Endometrial microvascular endothelial cells (primary cell): ENCODE data around the gene ZDHHC5. TPM values are rescaled to one million over a fixed set of nuclear protein-coding genes. Genes with fewer than 3 reads are reported as not detected.

Experiments used
- total RNA-seq: library from RNA; depleted of rRNA; stranded (reverse); fragments of >200 nt; gene quantifications from one replicate; pipeline ENCODE4 v1.2.3, GENCODE V29; 2015; ENCODE audit errors: inconsistent ontology term

Gene ZDHHC5
- total RNA-seq, 1 donor from 2014 or later, result 60.3 TPM

Other genes starting within 250 kb of the ZDHHC5 start
- gene SLC43A3, start 241.0 kb upstream of the ZDHHC5 start, total RNA-seq, result 122 TPM
- not detected for gene RTN4RL2, start 207.6 kb upstream of the ZDHHC5 start, total RNA-seq
- gene SLC43A1, start 152.4 kb upstream of the ZDHHC5 start, total RNA-seq, result 5.5 TPM
- gene TIMM10, start 137.4 kb upstream of the ZDHHC5 start, total RNA-seq, result 75.8 TPM
- not detected for gene SMTNL1, start 130.5 kb upstream of the ZDHHC5 start, total RNA-seq
- gene UBE2L6, start 100.4 kb upstream of the ZDHHC5 start, total RNA-seq, result 58.0 TPM
- 14.9 TPM for gene SERPING1, start 70.4 kb upstream of the ZDHHC5 start, total RNA-seq
- not detected for gene YPEL4, start 18.2 kb upstream of the ZDHHC5 start, total RNA-seq
- gene CLP1, start 10.4 kb upstream of the ZDHHC5 start, total RNA-seq, result 20.6 TPM
- 17.7 TPM for gene MED19, start 44.1 kb downstream of the ZDHHC5 start, total RNA-seq
- gene TMX2, start 44.5 kb downstream of the ZDHHC5 start, total RNA-seq, result 89.9 TPM
- gene SELENOH, start 73.4 kb downstream of the ZDHHC5 start, total RNA-seq, result 129 TPM
- not detected for gene BTBD18, start 83.7 kb downstream of the ZDHHC5 start, total RNA-seq
- 158 TPM for gene CTNND1, start 93.7 kb downstream of the ZDHHC5 start, total RNA-seq